HG02870 (cell line): ENCODE data around the gene ING1.
"Not testable (repeated sequence)": the region's sequence is repeated elsewhere in the genome, so short reads cannot be mapped to it uniquely, and the experiment has no call there.

Source experiments
- ATAC-seq: cut with Tn5 transposase; IDR thresholded peaks from one replicate; pipeline ENCODE4 v1.9.1; 2021; ENCODE audit warnings: mild to moderate bottlenecking, moderate library complexity; ENCODE audit not compliant: unreplicated experiment

The ING1 gene

DNA sequence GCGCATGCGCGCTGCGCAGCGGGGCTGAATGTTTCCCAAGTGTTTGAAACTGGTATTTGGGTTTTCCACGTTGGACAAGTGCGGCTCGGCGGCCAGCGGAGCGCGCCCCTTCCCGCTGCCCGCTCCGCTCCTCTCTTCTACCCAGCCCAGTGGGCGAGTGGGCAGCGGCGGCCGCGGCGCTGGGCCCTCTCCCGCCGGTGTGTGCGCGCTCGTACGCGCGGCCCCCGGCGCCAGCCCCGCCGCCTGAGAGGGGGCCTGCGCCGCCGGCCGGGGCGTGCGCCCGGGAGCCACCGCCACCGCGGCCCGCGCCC is at the start of gene ING1:
Gene ING1 (plus strand): TSS at position 59 of the 311 bp plus-strand sequence. CDS start 450 bp downstream, outside the sequence.
- ATAC-seq: no peak

DNA sequence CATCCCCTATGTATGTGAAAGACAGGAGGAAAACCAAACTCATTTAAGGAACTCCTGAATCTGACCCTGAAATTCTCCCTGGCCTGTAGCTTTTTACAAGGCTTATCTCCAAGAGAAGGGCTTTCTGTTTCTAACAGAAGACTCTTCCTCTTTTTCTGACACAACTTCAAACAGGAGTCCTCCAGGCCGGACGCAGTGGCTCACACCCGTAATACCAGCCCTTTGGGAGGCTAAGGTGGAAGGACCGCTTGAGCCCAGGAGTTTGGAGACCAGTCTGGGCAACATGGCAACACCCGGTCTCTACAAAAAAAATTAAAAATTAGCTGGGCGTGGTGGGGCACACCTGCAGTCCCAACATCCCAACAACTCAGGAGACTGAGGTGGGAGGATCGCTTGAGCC is 49.5 kb upstream of the ING1 start:
- no peak for ATAC-seq

DNA sequence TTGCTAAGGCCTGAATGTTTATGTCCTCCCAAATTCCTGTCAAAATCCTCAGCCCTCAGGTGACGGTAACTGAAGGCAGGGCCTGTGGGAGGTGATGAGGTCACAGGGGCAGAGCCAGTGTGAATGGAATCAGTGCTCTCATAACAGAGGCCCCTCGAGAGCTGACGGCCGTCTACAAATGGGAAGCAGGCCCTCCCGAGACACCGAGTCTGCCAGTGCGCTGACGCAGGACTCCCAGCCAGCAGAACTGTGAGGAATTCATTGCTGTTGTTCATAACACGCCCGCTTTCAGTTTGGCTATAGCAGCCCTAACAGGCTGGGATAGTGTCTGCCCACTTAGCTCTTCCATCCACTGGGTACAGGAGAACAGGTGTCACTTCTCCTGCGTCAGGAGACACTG is 48.8 kb upstream of the ING1 start:
- ATAC-seq: no peak

GRCh38 chr13:110665491-110666254 is 47.8 kb upstream of the ING1 start:
- ATAC-seq: no peak

DNA sequence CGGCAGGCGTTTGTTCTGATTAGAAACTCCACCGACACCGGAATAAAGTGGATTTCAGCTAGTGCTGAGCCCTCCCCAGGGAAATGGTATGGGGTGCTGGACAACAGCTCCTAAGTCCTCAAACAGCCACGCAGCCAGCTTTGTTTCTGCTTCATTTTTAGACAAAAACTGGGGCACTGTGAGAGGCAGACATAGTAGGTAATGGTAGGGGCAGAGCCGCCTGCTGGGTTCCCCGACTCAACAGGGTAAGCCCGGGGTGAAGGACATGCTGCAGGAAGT is 47.3 kb upstream of the ING1 start:
- no peak for ATAC-seq

GRCh38 chr13:110669036-110669435 is 44.5 kb upstream of the ING1 start:
- no peak for ATAC-seq

GRCh38 chr13:110669814-110670213 is 43.7 kb upstream of the ING1 start:
- ATAC-seq: not testable (repeated sequence)

DNA sequence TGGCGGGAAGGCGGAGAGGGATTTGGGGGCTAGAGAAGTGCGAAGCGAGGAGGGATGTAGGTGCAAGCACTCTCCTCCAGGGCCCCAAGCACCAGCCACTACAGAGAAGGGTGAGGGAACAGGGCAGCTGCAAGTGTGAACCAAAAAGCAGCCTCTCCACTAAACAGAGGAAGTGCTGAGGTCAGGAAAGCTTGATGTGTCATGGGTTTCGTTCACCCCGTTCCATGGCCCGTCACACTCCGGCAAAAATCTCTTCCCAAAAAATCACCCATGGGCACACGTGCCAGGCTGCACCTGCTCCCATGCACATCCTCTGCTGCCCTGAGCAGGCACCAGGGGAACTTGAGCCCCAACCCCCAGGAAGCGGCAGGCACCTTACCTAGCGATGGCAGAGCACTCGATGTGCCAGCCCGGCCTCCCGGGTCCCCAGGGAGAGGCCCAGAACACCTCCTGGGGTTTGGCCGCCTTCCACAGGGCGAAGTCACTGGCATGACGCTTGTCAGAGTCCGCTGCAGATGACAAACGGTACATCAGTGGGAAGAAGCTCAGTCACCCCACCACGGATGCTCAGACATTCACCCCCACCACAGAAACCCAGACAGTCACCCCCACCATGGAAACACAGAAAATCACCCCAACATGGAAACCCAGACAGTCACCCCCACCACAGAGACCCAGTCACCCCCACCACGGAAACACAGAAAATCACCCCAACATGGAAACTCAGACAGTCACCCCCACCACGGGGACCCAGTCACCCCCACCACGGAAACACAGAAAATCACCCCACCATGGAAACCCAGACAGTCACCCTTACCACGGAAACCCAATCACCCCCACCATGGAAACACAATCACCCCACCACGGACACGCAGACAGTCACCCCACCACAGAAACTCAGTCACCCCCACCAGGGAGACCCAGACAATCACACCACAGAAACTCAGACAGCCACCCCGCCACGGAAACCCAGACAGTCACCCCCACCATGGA is 36.6 kb upstream of the ING1 start:
- ATAC-seq: peak; percentile 61

- ATAC-seq: no peak
Observed at GRCh38 chr13:110677731-110678545, 35.6 kb upstream of the ING1 start.

DNA sequence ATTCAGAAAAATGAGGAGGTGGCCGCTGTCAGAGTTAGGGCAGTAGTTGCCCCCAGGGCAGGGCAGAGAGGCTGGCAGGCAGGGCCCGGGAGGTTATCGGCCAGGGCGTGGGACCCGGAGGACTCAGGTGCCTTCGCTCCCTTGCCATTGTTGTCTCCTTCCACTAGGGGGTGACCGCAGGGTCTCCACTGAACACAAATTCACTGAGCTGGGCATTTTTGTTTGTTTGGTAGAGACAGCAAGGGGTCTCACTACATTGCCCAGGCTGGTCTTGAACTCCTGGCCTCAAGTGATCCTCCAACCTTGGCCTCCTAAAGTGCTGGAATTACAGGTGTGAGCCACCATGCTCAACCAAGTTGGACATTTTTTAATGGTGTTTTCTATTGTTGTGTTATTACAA is 32.6 kb upstream of the ING1 start:
- ATAC-seq: no peak

- ATAC-seq: no peak
Observed at GRCh38 chr13:110681868-110682550, 31.5 kb upstream of the ING1 start.

DNA sequence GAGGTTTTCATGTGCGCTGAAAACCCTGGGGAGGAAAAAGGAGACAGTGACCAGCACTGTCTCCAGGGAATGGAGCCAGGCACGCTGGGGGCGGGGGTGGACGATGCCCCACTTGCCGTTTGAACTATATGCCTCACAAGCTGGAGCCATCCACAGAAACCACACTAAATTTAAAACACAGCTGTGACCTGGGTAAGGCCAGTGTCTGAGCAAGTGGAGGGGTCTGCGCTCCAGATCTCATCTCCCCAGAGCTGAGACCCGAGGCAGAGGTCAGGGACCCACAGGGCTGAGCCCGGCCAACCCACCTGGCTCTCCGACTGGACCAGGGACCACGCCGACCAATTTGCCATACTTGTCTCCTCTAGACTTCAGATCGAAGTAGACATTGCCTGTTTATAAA is 30.8 kb upstream of the ING1 start:
- no peak for ATAC-seq

DNA sequence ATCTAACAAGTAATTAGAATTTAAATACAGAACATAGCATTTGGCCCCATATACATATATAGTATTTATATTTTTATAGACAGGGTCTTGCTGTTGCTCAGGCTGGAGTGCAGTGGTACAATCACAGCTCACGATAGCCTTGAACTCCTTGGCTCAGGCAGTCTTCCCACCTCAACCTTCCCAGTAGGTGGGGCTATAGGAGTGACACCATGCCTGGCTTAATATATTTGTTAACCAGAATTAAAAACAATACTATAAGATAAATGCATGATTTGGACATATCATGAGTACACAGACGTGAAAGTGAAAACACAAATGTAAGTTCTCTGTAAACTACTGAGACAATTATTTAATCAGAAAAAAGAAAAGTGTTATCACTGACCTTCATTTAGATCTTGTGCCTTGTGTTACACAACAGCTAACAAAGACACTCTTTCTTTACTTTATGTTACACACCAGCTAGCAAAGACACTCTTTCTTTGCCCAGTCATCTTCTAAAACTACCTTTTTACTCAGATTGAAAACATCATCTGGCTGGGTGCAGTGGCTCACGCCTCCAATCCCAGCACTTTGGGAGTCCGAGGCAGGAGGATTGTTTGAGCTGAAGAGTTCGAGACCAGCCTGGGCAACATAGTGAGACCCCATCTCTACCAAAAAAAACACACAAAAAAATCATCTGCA is 30.2 kb upstream of the ING1 start:
- ATAC-seq: no peak

DNA sequence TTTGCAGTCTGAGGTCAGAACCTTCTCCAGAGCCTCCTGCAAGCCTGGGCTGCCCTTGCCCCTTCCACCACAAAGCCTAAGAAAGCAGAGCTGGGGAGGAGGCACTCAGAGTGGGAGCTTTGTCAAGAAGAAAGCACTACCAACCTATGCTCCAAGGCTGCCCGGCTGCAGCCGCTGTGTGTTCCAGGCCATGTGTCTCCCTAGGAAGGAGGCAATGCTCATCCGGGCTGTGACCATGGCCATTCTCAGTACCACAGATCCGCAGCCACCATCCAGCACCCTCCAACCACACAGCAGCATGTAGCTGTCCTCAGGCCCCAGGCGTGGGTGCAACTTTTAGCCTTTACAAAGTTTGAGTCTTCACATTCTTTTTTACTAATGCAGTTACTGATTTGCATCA is 29.6 kb upstream of the ING1 start:
- ATAC-seq: no peak

DNA sequence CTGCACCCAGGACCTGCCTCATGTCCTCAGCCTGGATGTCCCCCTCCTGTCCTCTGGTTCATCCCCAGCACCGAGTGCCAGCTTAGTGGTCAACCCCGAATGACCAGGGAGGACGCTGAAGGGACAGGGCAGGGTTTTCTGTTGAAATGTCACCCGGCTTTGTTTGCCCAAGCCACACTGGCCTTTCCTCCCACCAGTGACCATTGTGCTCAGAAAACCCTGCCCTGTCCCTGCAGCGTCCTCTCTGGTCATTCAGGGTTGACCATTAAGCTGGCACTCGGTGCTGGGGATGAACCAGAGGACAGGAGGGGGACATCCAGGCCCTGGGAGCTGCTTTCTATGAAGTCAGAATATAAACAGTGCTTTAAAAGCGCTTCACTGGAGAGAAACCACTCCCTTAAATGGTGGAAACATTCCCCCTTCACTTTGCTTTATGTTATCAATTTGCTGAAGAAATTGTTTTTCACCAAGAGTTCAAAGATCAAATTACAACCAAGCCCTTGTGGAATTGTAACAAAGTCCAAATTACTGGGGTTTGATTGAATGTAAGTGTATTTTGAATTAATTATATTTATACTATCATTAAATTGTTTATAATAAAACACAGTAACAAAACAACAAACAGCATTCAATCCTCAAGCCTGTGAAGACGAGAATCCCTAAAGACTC is 29.0 kb upstream of the ING1 start:
- ATAC-seq: no peak

DNA sequence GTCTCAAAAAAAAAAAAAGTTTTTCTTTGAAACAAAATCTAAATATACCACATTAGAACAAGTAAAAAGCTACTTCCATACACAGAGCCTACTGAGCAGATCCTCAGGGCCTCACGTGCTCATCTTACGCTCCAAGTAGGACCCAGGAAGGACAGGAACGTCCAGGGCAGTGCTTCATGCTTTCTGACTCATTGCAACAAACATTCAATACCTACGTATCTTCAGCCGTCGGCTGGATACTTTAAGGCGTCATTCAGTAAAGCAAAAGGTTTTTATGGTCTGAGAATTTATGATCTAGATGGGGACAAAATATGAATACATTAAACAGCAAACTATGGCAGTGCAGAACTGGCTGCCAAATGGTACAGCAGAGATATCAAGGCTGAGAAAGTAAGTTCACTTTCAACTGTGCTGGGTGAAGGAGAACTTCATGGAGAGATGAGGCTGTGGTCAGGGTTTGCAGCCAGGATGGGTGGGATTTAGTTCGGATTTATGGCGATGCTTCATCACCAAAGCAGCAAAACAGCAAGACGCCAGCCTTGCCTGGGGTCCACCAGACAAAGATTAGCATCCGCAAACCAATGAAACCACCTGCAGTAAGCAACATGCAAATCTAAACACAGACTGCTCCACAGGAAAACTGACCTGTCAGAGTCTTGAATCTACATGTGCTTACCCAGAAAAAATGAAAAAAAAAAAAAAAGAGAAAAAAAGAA is 28.0 kb upstream of the ING1 start:
- no peak for ATAC-seq

DNA sequence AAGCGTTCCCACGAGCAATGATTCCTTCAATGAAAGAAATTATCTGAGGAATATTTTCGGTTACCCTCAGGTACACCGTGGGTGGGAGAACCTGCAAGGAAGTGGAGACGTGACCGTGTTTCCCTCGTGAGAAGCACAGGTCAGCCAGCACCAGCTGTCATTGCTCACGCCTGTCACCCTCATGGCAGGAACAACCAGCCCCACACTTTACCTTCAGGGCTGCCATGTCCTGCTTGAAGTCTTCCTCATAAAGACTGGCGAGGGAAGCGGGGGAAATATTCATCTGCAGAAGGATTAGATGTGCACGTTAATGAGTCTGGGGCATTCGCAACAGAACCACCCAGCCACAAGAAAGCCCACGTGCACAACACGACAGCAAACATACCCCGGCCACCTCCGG is 25.8 kb upstream of the ING1 start:
- no peak for ATAC-seq

DNA sequence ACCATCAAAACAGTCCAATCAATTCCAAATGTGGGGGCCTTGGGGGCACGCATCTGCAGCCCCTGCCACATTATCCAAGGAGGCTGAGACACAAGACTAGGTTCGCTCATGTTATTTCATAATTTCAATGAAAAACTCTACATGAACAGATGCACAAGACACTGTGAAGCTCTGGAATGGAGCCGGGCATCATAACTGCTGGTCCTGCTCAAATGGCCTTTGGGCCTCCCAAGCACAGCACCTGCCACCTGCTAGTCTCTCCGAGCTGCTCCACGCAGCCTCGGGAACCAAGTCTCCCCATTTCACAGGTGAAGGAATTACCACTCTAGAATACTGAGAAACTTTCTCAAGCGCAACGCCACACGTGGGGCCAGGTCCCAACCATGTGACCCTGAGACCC is 24.5 kb upstream of the ING1 start:
- ATAC-seq: no peak

DNA sequence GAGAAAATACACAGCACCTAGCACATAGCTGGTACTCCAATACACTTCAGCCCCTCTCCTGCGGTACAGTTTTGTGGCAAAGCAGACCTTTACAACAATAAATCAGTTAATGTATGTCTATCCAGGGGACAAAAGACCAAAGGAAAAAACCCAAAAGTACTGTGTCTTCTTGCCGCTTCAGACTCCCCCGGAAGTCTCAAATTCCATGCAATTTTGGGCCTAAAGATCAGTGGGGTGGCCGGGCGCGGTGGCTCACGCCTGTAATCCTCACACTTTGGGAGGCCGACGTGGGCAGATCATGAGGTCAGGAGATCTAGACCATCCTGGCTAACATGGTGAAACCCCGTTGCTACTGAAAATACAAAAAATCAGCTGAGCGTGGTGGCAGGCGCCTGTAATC is 23.8 kb upstream of the ING1 start:
- ATAC-seq: no peak
